Central memory CD8-positive, alpha-beta T cell (primary cell): ENCODE measurements around the gene ZSCAN4.

ENCODE experiments used
- ATAC-seq: fragments of 150-1000 bp; cut with Tn5 transposase; replicated peaks from 2 replicates; pipeline ENCODE4 v1.10.0; 2022; ENCODE audit warnings: mild to moderate bottlenecking, moderate FRiP score, moderate number of reproducible peaks; ENCODE audit not compliant: poor library complexity, severe bottlenecking; ENCODE audit errors: extremely low read depth
- DNase-seq, 2 donors: peaks; one replicate each; pipeline ENCODE4 v3.0.0; 2021; ENCODE audit warnings: low spot score in 2 of 2
- H3K27ac Mint-ChIP-seq: one replicate; pipeline ENCODE4 v1.8.0; 2022; ENCODE audit warnings: low read depth, mild to moderate bottlenecking, moderate library complexity, mixed read lengths
- H3K27me3 Mint-ChIP-seq: one replicate; pipeline ENCODE4 v1.8.0; 2022; ENCODE audit warnings: mixed read lengths
- H3K36me3 Mint-ChIP-seq: one replicate; pipeline ENCODE4 v1.8.0; 2022; ENCODE audit warnings: mild to moderate bottlenecking, moderate library complexity, mixed read lengths; ENCODE audit not compliant: insufficient read depth
- H3K4me1 Mint-ChIP-seq: one replicate; pipeline ENCODE4 v1.8.0; 2022; ENCODE audit warnings: mixed read lengths
- H3K4me3 Mint-ChIP-seq: one replicate; pipeline ENCODE4 v1.8.0; 2022; ENCODE audit warnings: mild to moderate bottlenecking, moderate library complexity, mixed read lengths
- H3K9me3 Mint-ChIP-seq: one replicate; pipeline ENCODE4 v1.8.0; 2022; ENCODE audit warnings: mixed read lengths

ZSCAN4 gene

GRCh38 chr19:57688011-57688763 lies 19.5 kb downstream of the ZSCAN4 start:
- ATAC-seq (no peak), DNase-seq (no peak)
- Mint-ChIP-seq H3K36me3 (peaks cover 18% of the 10 kb centered on the region), H3K4me1 (peaks cover 19% of the 10 kb centered on the region), H3K9me3 (peaks cover 40% of the 10 kb centered on the region), H3K27ac (no peak overlapping the region), H3K27me3 (no peaks in the 10 kb centered on the region), H3K4me3 (no peak overlapping the region)

GRCh38 chr19:57689750-57690149 lies 21.0 kb downstream of the ZSCAN4 start:
- Mint-ChIP-seq H3K9me3 (peaks cover 35% of the 10 kb centered on the region), H3K4me1 (peaks cover 3% of the 10 kb centered on the region), H3K27ac (no peak overlapping the region), H3K4me3 (no peak overlapping the region), H3K36me3 (peaks cover 13% of the 10 kb centered on the region), H3K27me3 (no peaks in the 10 kb centered on the region)
- no peak for DNase-seq
- no peak for ATAC-seq

- H3K36me3 Mint-ChIP-seq: peaks cover 11% of the 10 kb centered on the region
- H3K4me3 Mint-ChIP-seq: no peak overlapping the region
Measured at GRCh38 chr19:57701625-57702024, 32.9 kb downstream of the ZSCAN4 start.

GRCh38 chr19:57706346-57706745 lies 37.6 kb downstream of the ZSCAN4 start:
- no peak overlapping the region for H3K27ac Mint-ChIP-seq
- H3K9me3 Mint-ChIP-seq: peaks cover 34% of the 10 kb centered on the region

More at GRCh38 chr19:57701625-57702024, 32.9 kb downstream of the ZSCAN4 start:
- Mint-ChIP-seq H3K27me3 (no peaks in the 10 kb centered on the region), H3K9me3 (peaks cover 22% of the 10 kb centered on the region), H3K4me1 (no peaks in the 10 kb centered on the region), H3K27ac (no peak overlapping the region)
- ATAC-seq: no peak
- no peak for DNase-seq

GRCh38 chr19:57708641-57709361 lies 40.1 kb downstream of the ZSCAN4 start, which contains the start of gene ZNF154:
ZNF154 (minus strand) TSS chr19:57709204; CDS start chr19:57708971, 233 bp downstream.
- peaks cover 25% of the 10 kb centered on the region for H3K9me3 Mint-ChIP-seq
- peak within 1 kb of the TSS; percentile 85 for H3K27ac Mint-ChIP-seq
- DNase-seq (peak in 1 of 2 donors; percentile 16), ATAC-seq (peak; percentile 83)
- H3K27me3 Mint-ChIP-seq: peaks cover 10% of the 10 kb centered on the region
- H3K4me1 Mint-ChIP-seq: peaks cover 18% of the 10 kb centered on the region
- peak within 1 kb of the TSS; percentile 78 for H3K4me3 Mint-ChIP-seq
- peaks cover 9% of the 10 kb centered on the region for H3K36me3 Mint-ChIP-seq

More at GRCh38 chr19:57706346-57706745, 37.6 kb downstream of the ZSCAN4 start:
- DNase-seq: no peak
- peaks cover 10% of the 10 kb centered on the region for H3K27me3 Mint-ChIP-seq
- no peak for ATAC-seq
- H3K4me3 Mint-ChIP-seq: no peak overlapping the region
- H3K36me3 Mint-ChIP-seq: peaks cover 13% of the 10 kb centered on the region
- H3K4me1 Mint-ChIP-seq: peaks cover 18% of the 10 kb centered on the region

- Mint-ChIP-seq H3K27me3 (peaks cover 10% of the 10 kb centered on the region), H3K4me3 (no peak overlapping the region), H3K36me3 (peaks cover 9% of the 10 kb centered on the region), H3K4me1 (peaks cover 18% of the 10 kb centered on the region), H3K27ac (peak overlapping the region; percentile 85), H3K9me3 (peaks cover 25% of the 10 kb centered on the region)
- ATAC-seq (no peak), DNase-seq (no peak)
Measured at GRCh38 chr19:57709616-57710015, 40.9 kb downstream of the ZSCAN4 start.

GRCh38 chr19:57712222-57712621 lies 43.5 kb downstream of the ZSCAN4 start:
- ATAC-seq (no peak), DNase-seq (no peak)
- Mint-ChIP-seq H3K4me3 (no peak overlapping the region), H3K4me1 (peaks cover 15% of the 10 kb centered on the region), H3K27ac (no peak overlapping the region), H3K27me3 (peaks cover 8% of the 10 kb centered on the region), H3K36me3 (peaks cover 6% of the 10 kb centered on the region), H3K9me3 (peaks cover 22% of the 10 kb centered on the region)

GRCh38 chr19:57719424-57719823 lies 50.7 kb downstream of the ZSCAN4 start:
- Mint-ChIP-seq H3K27me3 (no peaks in the 10 kb centered on the region), H3K9me3 (peaks cover 20% of the 10 kb centered on the region), H3K27ac (no peak overlapping the region), H3K36me3 (peaks cover 20% of the 10 kb centered on the region), H3K4me1 (peaks cover 10% of the 10 kb centered on the region), H3K4me3 (no peak overlapping the region)
- DNase-seq (no peak), ATAC-seq (no peak)

- no peak for ATAC-seq
- Mint-ChIP-seq H3K4me3 (no peak overlapping the region), H3K4me1 (peaks cover 16% of the 10 kb centered on the region), H3K27me3 (no peaks in the 10 kb centered on the region), H3K27ac (no peak overlapping the region), H3K9me3 (peaks cover 20% of the 10 kb centered on the region), H3K36me3 (peaks cover 20% of the 10 kb centered on the region)
- DNase-seq: no peak
Measured at GRCh38 chr19:57719901-57720519, 51.3 kb downstream of the ZSCAN4 start.

GRCh38 chr19:57720878-57721277 lies 52.1 kb downstream of the ZSCAN4 start:
- no peak for DNase-seq
- H3K27me3 Mint-ChIP-seq: no peaks in the 10 kb centered on the region
- no peak for ATAC-seq
- no peak overlapping the region for H3K27ac Mint-ChIP-seq
- no peak overlapping the region for H3K4me3 Mint-ChIP-seq
- H3K4me1 Mint-ChIP-seq: peaks cover 17% of the 10 kb centered on the region
- peaks cover 20% of the 10 kb centered on the region for H3K36me3 Mint-ChIP-seq
- peaks cover 20% of the 10 kb centered on the region for H3K9me3 Mint-ChIP-seq
